ENCODE data around the gene AHCY.
A peak's percentile ranks its signal among the peaks of the same experiment; 100 is the strongest.
"Not testable (repeated sequence)": the region's sequence is repeated elsewhere in the genome, so short reads cannot be mapped to it uniquely, and the experiment has no call there.

AHCY gene

GRCh38 chr20:34302723-34303533 lies at the start of gene AHCY:
Gene AHCY (minus strand): TSS chr20:34303355. CDS start chr20:34303270, 85 bp downstream.
- DNase-seq (ENCODE audit: low read depth), result peak; percentile 92

GRCh38 chr20:34350095-34350494 lies 46.9 kb upstream of the AHCY start:
- no peak for DNase-seq (ENCODE audit: low read depth)

GRCh38 chr20:34347571-34347970 lies 44.4 kb upstream of the AHCY start:
- DNase-seq (ENCODE audit: low read depth), result no peak

GRCh38 chr20:34346533-34346865 lies 43.3 kb upstream of the AHCY start:
- DNase-seq (ENCODE audit: low read depth), result not testable (repeated sequence)

- DNase-seq (ENCODE audit: low read depth), result not testable (repeated sequence)
These were observed 42.8 kb upstream of the AHCY start for GRCh38 chr20:34345839-34346532.

GRCh38 chr20:34345402-34345736 lies 42.2 kb upstream of the AHCY start:
- DNase-seq (ENCODE audit: low read depth), result no peak

- DNase-seq (ENCODE audit: low read depth), result no peak
These were observed 41.1 kb upstream of the AHCY start for GRCh38 chr20:34344238-34344637.

GRCh38 chr20:34343458-34344211 lies 40.5 kb upstream of the AHCY start:
- no peak for DNase-seq (ENCODE audit: low read depth)

- DNase-seq (ENCODE audit: low read depth), result not testable (repeated sequence)
These were observed 38.0 kb upstream of the AHCY start for GRCh38 chr20:34341199-34341598.

- DNase-seq (ENCODE audit: low read depth), result not testable (repeated sequence)
These were observed 37.6 kb upstream of the AHCY start for GRCh38 chr20:34340726-34341125.

GRCh38 chr20:34337982-34338726 lies 35.0 kb upstream of the AHCY start:
- no peak for DNase-seq (ENCODE audit: low read depth)

GRCh38 chr20:34337544-34337943 lies 34.4 kb upstream of the AHCY start:
- no peak for DNase-seq (ENCODE audit: low read depth)

- DNase-seq (ENCODE audit: low read depth), result no peak
These were observed 31.7 kb upstream of the AHCY start for GRCh38 chr20:34334654-34335407.

GRCh38 chr20:34333786-34334185 lies 30.6 kb upstream of the AHCY start:
- no peak for DNase-seq (ENCODE audit: low read depth)

GRCh38 chr20:34332262-34332920 lies 29.2 kb upstream of the AHCY start:
- DNase-seq (ENCODE audit: low read depth), result no peak

- DNase-seq (ENCODE audit: low read depth), result no peak
These were observed 28.7 kb upstream of the AHCY start for GRCh38 chr20:34331838-34332237.

- DNase-seq (ENCODE audit: low read depth), result not testable (repeated sequence)
These were observed 27.8 kb upstream of the AHCY start for GRCh38 chr20:34330861-34331544.

GRCh38 chr20:34328928-34329677 lies 25.9 kb upstream of the AHCY start:
- no peak for DNase-seq (ENCODE audit: low read depth)

GRCh38 chr20:34328207-34328606 lies 25.1 kb upstream of the AHCY start:
- not testable (repeated sequence) for DNase-seq (ENCODE audit: low read depth)

- DNase-seq (ENCODE audit: low read depth), result no peak
These were observed 21.4 kb upstream of the AHCY start for GRCh38 chr20:34324541-34324940.

Measured in stromal cell of bone marrow (primary cell).